NCI-H146 treated with DMSO at 0.1 percent for 48 hours (cell line): ENCODE measurements around the gene TDRD7.

Experiments
- DNase-seq: peaks from one replicate; lab custom pipeline; 2025; ENCODE audit not compliant: unreplicated experiment; lab: John Stamatoyannopoulos, UW

Gene TDRD7

DNA sequence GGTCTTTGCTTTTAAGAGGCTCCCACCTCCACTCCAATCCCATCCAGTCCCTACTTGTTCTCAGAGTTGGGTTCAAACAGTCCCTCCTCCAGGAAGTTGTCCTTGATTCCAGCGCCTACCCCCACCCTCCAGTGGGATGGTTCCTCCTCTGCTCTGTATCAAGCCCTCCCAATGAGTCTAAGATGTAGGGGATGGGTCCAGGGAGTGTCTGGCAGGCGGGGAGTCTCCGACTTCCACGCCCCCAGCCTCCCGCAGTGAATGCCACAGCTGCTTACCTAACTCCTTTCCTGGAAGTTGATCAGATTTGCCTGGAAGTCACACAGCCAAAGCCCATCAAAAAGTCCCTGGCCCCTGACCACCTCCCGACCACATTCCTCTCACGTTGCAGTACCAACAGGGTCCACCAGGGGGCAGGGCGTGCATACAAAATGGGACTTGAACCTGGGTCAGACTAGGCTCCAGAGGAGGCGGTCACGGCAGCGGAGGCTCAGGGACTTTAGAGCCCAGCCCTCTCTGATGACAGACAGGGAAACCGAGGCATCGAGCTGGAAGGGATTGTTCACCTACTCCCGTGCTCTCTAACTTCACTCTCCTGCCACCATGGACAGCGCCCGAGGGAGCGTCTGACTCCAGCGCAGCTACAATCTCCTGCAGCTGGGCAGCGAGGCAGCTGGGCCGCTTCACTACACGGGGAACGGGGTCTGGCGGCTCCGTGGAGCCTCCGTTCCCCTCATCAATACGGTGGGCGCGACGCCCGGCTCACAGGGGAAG is 25.0 kb upstream of the TDRD7 start:
- peak; percentile 29 for DNase-seq

DNA sequence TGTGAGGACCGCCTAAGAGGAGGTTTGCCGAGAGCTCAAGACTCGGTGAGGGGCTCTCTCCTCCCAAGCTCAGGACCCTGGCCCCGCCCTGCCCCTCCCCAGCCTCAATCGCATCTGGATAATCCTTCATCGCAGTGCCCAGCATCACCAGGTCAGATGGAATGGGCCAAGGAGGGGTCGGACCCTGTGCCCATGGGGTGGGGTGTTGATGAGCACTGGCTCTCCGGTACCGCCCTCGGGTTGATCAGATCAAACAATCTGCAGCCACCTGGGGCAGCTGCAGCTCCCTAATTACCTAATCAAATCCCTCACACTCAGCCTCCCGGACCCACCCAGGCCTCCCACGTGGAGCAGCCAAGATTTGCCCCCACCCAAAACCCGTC is 24.4 kb upstream of the TDRD7 start:
- no peak for DNase-seq

DNA sequence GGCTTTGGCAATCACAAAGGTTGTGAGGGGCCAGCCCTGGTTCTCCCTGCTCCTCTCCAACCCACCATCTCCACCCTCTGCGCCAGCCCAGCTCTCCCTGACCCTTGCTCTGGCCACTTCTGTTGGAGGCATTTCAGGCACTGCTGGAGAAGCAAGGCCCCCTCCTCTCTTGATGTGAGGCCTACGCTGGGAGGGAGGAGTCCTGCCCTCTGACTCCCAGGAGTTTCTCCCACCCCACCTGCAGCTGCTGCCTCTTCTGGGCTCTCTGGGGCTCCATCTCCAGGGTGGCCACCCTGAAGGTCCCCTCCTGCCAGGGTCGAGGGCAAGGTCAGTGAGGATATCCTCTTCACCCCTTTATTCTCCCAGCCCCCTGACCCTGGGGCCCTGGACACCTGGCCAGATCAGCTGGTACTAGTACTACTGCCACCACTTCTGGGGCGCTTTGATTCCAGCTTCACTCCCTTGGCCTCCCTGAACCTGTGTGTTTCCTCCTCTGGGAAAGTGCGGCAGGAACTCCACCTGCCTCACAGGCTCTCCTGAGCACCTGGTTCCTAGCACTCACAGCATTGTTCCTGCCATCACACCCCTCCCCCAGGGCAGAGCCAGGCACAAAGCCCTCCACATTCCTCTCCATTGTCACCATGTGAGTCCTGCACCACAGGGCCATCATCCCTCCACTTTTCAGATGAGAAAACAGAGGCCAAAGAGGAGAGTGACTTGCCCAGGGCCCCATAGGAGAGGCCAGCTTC is 23.8 kb upstream of the TDRD7 start:
- DNase-seq, result no peak

DNA sequence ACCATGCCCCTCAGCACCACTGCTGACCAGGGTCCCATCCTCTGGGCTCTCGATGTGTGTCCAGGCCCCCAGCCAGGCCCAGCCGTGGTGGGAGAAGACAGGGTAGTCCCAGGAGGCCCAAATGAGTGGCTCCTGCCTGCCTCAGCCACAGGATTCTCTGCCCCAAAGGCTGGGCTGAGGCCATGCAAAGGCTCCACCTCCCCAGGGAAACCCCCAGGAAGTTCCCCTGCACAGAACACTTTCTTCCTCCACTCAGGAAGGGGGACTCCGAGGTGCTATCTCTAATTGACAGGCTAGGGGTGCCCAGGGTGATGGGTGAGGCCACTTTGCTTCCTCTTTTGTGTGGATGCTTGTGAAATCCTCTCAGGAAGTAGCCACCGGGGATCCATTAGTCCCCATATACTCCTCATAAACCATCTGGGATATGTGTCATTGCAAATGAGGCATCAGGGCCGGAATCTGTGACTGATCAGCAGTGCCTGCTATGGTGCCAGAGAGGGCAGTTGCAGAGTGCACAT is 23.1 kb upstream of the TDRD7 start:
- DNase-seq, result no peak

DNA sequence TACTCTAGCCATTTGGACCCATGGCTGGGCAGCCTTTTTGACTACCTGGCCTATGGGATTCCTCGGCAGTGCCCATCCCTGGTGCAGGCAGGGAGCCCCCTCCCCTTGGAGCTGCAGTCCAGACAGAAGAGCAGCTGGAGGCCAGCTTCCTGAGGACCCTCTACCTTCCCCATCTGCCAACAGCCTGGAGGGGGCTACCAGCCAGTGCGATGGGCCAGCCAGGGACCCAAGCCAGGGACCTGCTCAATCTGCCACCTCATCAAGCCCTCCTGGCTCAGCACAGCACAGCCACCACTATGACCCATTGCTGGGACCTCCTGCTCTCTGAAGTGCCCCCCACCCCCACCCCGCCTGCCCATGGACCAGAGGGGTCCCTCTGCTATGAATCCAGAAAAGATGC is 22.6 kb upstream of the TDRD7 start:
- DNase-seq, result no peak

DNA sequence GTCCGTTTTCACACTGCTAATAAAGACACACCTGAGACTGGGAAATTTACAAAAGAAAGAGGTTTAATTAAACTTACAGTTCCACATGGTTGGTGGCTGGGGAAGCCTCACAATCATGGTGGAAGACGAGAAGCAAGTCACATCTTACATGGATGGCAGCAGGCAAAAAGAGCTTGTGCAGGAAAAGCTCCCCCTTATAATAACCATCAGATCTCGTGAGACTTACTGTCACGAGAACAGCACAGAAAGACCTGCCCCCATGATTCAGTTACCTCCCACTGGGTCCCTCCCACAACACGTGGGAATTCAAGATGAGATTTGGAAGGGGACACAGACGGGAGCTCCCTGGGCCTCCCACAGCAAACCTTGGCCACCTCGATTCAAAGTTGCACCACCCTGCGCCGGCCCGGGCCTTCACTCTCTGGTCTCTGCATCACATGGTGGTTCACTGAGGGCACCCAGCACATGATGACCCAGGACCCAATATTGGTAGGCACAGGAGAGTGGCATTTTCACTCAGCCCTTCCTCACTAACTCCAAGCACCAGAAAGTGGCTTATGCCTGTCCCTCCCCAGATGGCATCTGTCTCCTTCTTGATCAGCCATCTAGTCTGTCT is 21.0 kb upstream of the TDRD7 start:
- DNase-seq, result no peak

DNA sequence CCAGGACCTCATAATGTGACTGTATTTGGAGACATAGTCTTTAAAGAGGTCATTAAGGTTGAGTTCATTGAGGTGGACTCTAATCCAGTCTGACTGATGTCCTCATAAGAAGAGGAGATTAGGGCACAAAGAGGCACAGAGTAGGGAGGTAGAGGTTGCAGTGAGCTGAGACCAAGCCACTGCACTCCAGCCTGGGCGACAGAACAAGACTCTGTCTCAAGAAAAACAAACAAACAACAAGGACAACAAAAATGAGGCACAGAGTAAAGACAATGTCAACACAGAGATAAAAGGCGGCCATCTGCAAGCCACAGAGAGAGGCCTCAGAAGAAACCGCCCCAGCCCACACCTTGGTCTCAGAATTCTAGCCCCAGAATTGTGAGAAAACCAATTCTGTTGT is 17.0 kb upstream of the TDRD7 start:
- DNase-seq, result no peak

DNA sequence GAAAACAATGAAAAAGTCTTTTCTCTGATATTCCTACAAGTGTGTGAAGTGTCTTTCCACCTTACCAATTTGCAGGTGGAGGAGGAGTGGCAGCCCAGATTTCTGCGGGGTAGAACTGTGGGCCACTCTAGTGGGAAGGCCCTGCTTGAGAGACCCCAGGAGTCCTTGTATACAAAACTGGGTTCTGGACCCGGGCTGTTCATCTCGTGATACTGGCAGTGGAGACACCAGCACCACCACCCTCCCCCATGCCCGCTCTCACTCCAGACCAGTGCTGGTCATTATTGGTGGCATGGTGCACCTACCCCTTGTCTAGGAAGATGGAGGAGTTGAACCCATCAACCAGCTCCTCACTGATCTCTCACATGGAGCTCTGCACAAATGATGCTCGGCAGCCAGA is 16.2 kb upstream of the TDRD7 start:
- no peak for DNase-seq

DNA sequence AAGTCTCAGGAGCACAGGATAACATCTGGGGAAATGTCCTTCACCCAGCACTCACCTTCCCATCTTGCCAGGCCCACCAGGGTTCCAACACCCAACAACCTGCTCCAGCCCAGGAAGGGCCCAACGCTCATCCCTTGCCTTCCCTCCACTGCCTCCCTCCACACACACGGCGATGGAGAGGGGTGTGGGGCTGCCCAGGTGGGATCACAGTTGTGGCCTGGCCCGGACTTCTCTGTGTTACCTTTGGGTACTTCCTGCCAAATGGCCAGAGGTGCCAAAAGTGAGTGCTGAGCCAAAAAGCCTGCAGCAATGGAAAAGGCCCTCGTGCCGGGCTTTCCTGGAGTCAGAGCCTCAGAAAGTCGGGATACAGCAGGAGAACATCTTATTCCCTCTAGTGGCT is 15.6 kb upstream of the TDRD7 start:
- no peak for DNase-seq

DNA sequence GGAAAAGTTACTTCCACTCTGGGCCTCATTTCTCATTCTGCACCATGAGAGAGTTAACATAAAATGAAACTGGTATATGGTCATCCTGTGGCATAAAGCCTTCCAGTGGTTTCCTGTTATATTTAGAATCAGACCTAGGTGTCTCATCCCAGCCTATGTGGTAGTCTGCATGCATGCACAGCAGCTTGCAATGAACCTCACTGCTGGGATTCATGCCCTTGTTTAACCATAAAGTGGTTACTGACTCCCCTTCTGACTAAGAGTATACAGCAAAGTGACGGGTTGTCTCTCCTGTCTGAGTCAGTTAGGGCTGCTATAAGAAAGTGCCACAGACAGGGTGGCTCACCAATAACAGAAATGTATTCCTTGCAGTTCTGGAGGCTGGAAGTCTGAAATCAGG is 14.7 kb upstream of the TDRD7 start:
- DNase-seq, result no peak

DNA sequence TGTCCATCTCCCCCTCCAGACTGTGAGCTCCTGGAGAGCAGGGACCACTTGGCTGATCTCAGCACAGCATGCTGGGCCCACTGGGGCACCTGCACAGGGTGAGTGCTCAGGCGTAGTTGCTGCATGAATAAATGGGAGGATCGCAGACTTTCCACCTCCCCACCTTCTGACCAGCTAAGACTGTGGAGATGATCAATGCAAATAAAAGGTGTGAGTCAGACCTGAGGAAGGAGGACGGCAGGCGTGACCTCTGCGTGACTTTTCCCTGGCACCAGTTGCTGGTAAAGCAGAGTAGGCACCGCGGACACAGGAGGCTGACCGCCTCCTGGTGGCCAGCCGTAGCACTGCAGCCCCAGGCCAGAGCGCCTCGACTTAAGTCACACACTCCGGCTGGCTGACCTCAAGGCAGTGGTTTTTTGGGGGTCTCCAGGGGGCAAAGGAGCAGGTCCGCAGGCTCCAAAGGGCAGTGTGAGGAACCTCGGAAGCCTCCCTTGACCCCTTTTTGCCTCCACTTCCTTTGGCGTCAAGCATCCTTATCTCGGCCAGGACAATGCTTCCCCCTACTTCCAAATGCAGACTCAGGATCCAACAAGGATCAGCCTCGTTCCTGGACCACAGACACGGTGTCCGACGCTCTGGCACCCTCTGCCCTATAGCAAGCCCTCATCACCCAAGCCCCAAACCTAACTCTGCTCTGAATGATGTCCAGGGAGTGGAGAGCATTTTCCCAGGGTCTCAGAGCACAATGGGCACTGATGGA is 12.7 kb upstream of the TDRD7 start:
- DNase-seq, result peak; percentile 30

DNA sequence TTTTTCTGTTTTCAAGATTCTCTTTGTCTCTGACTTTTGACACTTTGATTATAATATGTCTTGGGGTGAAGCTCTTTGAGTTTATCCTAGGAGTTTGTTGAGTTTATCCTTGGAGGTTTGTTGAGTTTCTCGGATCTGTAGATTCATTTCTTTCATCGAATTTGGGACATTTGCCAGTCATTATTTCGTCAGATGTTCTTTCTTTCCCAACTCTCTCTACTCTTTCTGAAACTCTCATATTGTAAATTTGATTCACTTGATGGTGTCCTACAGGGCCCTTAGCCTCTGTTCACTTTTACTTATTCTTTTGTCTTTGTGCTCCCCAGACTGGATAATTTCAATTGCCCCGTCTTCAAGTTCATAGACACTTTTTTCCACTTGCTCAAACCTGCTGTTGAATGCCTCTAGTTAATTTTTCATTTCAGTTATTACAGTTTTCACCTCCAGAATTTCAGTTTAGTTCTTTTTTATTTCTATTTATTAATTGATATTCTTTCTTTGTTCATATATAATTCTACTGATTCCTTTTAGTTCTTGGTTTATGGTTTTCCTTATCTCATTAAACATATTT is 8.1 kb upstream of the TDRD7 start:
- no peak for DNase-seq

DNA sequence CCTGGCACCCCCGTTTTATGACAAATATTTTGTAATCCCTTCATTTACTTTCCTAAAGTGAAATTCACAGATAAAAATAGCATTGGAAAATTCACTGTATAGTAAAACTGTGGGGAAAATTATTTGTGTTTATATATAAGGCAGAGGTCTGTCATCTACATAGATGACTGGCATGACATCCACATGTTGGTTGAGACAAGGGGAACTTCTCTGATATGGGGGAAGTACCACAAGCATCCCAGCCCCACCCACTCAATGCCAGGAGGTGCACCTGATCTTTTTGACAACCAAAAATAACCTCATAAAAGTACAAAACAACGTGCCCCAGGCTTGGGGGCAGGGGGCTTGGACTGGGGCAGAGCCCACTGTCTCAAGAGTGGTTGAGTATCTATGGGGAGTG is 6.3 kb upstream of the TDRD7 start:
- no peak for DNase-seq

DNA sequence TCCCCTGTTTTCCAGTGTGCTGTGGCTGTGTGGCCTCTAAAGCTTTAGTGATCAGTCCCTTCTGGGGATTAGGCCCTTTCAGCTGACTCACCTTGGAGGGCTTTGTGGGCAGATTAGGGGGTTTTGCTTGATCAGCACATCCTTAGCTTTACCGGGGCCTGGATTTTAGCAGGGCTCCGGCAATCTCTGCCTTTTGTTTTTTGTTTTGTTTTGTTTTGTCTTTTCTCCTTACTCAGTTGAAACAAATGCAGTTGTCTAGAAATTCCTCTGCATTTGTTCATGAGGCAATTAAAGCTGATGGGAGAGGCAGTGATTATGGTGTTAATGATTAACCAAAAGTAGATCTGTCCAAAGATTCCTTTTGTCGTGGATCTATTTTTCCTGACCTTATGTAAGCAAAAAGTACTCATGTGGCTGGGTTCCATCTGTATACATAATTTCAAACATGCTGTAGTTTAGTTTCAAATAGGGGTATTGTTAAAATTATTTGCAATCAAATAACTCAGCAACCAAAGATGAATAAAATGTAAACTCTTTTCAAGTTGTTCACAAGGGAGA is 5.2 kb upstream of the TDRD7 start:
- DNase-seq, result no peak

DNA sequence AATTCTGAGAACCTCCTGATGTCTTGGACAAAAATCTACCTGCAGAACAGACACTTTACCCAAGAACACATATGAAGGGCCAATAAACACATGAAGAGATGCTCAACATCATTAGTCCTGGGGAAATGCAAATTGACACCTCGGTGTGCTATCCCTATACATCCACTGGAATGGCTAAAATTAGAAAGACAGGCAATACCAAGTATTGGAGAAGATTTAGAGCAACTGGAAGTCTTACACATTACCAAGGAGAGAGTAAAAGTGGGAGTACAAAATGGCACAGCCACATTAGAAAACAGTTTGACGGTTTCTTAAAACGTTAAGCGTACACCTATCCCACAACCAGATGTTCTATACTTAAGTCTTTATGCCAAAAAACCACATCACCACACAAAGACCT is 3.3 kb upstream of the TDRD7 start:
- no peak for DNase-seq

DNA sequence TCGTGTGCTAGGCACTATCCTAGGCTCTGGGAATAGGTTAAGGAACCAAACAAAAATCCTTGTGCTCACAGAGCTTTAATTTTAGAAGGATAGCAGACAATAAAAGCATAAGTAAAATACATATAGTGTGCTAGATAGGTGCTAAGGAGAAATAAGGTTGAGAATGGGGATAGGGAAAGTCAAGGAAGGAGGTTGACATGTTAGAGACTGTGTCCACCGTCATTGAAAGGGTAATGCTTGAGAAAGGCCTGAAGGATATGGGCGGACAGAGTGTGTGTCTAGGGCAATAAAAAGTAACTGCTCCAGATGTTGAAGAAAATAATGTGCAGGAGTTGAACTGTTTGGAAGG is 482 bp upstream of the TDRD7 start:
- DNase-seq, result no peak

DNA sequence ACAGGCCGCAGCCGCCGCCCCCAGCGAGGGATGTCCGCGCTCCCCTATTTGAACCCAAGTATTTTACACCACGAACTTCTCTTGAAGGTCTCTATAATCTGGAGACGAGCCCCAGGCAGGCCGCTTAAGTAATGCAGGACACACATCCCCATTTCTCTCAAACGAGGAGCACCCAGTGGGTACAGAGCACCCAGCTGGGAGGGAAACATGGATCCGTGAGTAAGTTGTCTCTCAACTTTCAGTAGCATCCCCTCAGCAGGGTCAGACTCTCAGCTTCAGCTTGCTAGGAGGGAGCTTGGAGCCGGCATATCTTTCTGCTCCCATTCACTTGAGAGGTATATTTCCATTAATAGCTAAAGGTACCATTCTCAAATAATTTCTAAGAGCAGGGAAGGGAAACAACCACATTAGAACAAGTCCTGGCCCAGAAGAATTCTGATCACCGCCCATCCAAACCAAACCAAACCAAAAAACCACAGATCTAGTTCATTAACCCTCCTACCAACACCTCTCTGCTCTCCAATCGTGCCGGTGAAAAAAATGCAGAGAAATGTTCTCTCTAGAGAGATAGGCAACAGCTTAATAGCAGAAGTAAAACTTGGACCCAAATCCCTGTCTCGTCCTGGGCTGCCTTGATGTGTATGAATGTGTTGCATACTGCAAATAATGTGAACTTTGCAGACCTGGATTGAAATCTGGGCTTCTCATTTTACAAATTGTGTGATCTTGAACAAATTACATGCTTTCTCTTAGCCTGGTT is 910 bp downstream of the TDRD7 start:
- no peak for DNase-seq

DNA sequence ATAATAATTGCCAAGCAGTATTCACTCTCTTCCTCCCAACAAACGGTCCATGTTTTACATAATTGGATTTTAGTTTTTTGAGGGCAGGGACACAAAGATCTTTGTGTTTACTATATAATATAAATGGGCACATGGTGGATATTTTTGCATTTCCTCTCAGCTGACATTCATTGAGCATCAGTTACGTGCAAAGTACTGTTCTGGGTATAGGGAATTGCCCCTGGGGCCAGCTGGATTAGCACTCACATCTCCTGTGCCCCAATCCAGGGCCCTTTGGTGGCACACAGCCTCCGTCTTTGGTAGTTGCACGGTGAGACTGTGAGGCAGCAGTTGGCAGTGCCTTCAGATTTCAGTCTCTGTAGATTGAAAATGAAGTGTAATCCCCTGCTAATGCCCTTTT is 1.6 kb downstream of the TDRD7 start:
- no peak for DNase-seq

DNA sequence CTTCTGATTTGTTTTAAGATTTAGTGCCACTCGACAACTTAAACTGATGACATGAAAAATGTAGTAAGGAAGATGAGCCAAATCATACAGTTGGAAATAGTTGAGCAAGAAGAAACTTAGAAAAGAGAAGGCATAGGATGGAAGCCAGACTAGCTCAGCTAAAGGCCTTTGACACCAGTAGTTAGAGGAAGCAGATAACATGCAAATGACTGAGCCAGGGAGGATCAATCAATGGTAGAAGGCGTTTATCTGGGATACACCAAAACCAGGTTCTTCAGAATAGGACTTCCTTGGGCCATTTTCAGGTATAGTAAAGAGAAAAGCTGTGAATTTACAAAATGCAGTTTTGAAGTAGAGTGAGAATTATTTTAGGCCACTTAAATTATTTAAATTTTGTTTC is 3.2 kb downstream of the TDRD7 start:
- no peak for DNase-seq

DNA sequence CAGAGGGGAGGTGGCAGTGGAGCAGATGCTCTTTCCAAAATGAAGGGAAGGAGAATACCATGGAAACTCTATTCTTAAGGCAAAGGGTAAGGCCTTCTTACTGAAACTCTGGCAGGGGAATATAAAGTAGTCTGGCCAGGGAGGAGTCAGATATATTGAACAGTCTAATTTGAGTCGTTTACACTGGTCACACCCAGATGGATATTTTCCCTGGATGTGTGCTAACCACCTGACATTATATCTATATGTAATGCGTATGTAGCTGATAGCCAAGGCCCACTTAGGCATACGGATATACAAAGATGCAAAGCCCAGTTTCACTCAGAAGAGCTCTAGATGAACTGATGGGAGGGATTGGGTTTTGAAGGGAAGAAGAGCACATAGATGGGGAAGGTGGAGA is 7.0 kb downstream of the TDRD7 start:
- DNase-seq, result no peak
